SK-N-SH treated with all-trans-retinoic acid at 6 μM for 48 hours (cell line): ENCODE results near the gene PARK7.

Experiments used
- ATAC-seq: fragments of 200-7000 bp; cut with Tn5 transposase; 3 replicates; pipeline ENCODE4 v1.9.1; 2020; ENCODE audit warnings: mild to moderate bottlenecking, moderate library complexity
- ARNTL ChIP-seq: fragments of 450-650 bp; formaldehyde crosslinking; IDR thresholded peaks from 2 replicates; pipeline ENCODE4 v1.5.0; 2020; ENCODE audit warnings: low read depth, mild to moderate bottlenecking, moderate library complexity, borderline replicate concordance
- BACH2 ChIP-seq: fragments of 250-450 bp; sonication (Bioruptor Pico); IDR thresholded peaks from 2 replicates; pipeline ENCODE4 v1.9.0; 2021; ENCODE audit warnings: mild to moderate bottlenecking, borderline replicate concordance
- CREB5 ChIP-seq: fragments of 250-450 bp; sonication (Bioruptor Pico); IDR thresholded peaks from 2 replicates; pipeline ENCODE4 v1.5.1; 2020; ENCODE audit warnings: low read depth, mild to moderate bottlenecking, moderate library complexity
- CSDC2 ChIP-seq: fragments of 250-450 bp; sonication (Bioruptor Pico); IDR thresholded peaks from 2 replicates; pipeline ENCODE4 v1.5.0; 2020; ENCODE audit warnings: mild to moderate bottlenecking, moderate library complexity
- GLIS3 ChIP-seq: fragments of 250-450 bp; sonication (Bioruptor Pico); IDR thresholded peaks from 2 replicates; pipeline ENCODE4 v1.5.0; 2020; ENCODE audit warnings: mild to moderate bottlenecking, moderate library complexity
- PATZ1 ChIP-seq: fragments of 250-450 bp; sonication (Bioruptor Pico); IDR thresholded peaks from 2 replicates; pipeline ENCODE4 v1.8.0; 2020; ENCODE audit warnings: mild to moderate bottlenecking, moderate library complexity, borderline replicate concordance
- PPARA ChIP-seq: fragments of 250-450 bp; sonication (Bioruptor Pico); IDR thresholded peaks from 2 replicates; pipeline ENCODE4 v1.5.0; 2020; ENCODE audit warnings: mild to moderate bottlenecking, borderline replicate concordance
- RARB ChIP-seq: fragments of 250-450 bp; sonication (Bioruptor Pico); IDR thresholded peaks from 2 replicates; pipeline ENCODE4 v1.8.0; 2021; ENCODE audit warnings: mild to moderate bottlenecking, moderate library complexity
- SNAI2 ChIP-seq: fragments of 250-450 bp; sonication (Bioruptor Pico); IDR thresholded peaks from 2 replicates; pipeline ENCODE4 v1.5.0; 2020; ENCODE audit warnings: mild to moderate bottlenecking, moderate library complexity
- TCF4 ChIP-seq: fragments of 250-450 bp; sonication (Bioruptor Pico); IDR thresholded peaks from 2 replicates; pipeline ENCODE4 v1.8.0; 2021; ENCODE audit warnings: mild to moderate bottlenecking, moderate library complexity, borderline replicate concordance
- TOX ChIP-seq: fragments of 250-450 bp; sonication (Bioruptor Pico); IDR thresholded peaks from 2 replicates; pipeline ENCODE4 v1.8.0; 2021; ENCODE audit warnings: mild to moderate bottlenecking, moderate library complexity, borderline replicate concordance
- TSHZ2 ChIP-seq: fragments of 250-450 bp; sonication (Bioruptor Pico); IDR thresholded peaks from 2 replicates; pipeline ENCODE4 v1.5.0; 2020; ENCODE audit warnings: mild to moderate bottlenecking, moderate library complexity
- ZC3H10 ChIP-seq: fragments of 250-450 bp; sonication (Bioruptor Pico); IDR thresholded peaks from 2 replicates; pipeline ENCODE4 v1.5.1; 2021; ENCODE audit warnings: mild to moderate bottlenecking, moderate library complexity
- ZFP30 ChIP-seq: fragments of 450-650 bp; formaldehyde crosslinking; IDR thresholded peaks from 2 replicates; pipeline ENCODE4 v1.5.0; 2022; ENCODE audit warnings: mild to moderate bottlenecking, moderate library complexity
- ZNF565 ChIP-seq: fragments of 450-650 bp; formaldehyde crosslinking; conservative IDR thresholded peaks from 2 replicates; pipeline ENCODE4 v1.5.0; 2020; ENCODE audit warnings: low read depth, mild to moderate bottlenecking, moderate library complexity
- ZNF8 ChIP-seq: fragments of 450-650 bp; formaldehyde crosslinking; IDR thresholded peaks from 2 replicates; pipeline ENCODE4 v1.5.0; 2020; ENCODE audit warnings: mild to moderate bottlenecking, moderate library complexity

Gene PARK7

GRCh38 chr1:7989762-7990428 is 28.4 kb downstream of the PARK7 start (continued):
- TF ChIP-seq TSHZ2 (CRISPR knock-in tag), result no peak
- no peak for TF ChIP-seq SNAI2 (CRISPR knock-in tag)
- no peak for TF ChIP-seq RARB (CRISPR knock-in tag)
- TF ChIP-seq, all 23 proteins: peak for 0

GRCh38 chr1:7991504-7992440 is 30.3 kb downstream of the PARK7 start:
- ATAC-seq, result no peak
- TF ChIP-seq ZNF8 (CRISPR knock-in tag) (no peak), PATZ1 (no peak), ARNTL (CRISPR knock-in tag) (no peak), PPARA (no peak), GLIS3 (CRISPR knock-in tag) (no peak), TCF4 (no peak), TOX (no peak), ZC3H10 (CRISPR knock-in tag) (no peak), CSDC2 (CRISPR knock-in tag) (no peak), BACH2 (CRISPR knock-in tag) (no peak)

GRCh38 chr1:7992885-7993284 is 31.4 kb downstream of the PARK7 start:
- no peak for ATAC-seq
- TF ChIP-seq ZFP30 (CRISPR knock-in tag) (no peak), SNAI2 (CRISPR knock-in tag) (no peak), PPARA (no peak), ZNF565 (CRISPR knock-in tag) (no peak), CSDC2 (CRISPR knock-in tag) (no peak), TCF4 (no peak), TSHZ2 (CRISPR knock-in tag) (no peak), CREB5 (no peak), ZNF8 (CRISPR knock-in tag) (no peak)
